OCI-LY1 (cell line): ENCODE results near the gene IBA57.

Source experiments
- H2AFZ ChIP-seq: fragments of 200-600 bp; sonication (generic), shearing (Covaris generic); 2 replicates; pipeline ENCODE4 v1.6.0; 2014; ENCODE audit warnings: antibody characterized with exemption, mild to moderate bottlenecking, low read length
- H3F3A ChIP-seq: fragments of 200-600 bp; sonication (generic), shearing (Covaris generic); 2 replicates; pipeline ENCODE4 v1.6.0; 2014; ENCODE audit warnings: mild to moderate bottlenecking, antibody characterized with exemption, low read length, moderate library complexity; ENCODE audit not compliant: insufficient read depth
- H3K27ac ChIP-seq: fragments of 200-600 bp; sonication (generic); 2 replicates; pipeline ENCODE4 v1.5.1; 2014; ENCODE audit warnings: low read length, mixed run types, mild to moderate bottlenecking, low read depth; ENCODE audit not compliant: poor library complexity, severe bottlenecking
- H3K27me3 ChIP-seq: fragments of 200-600 bp; sonication (generic); 2 replicates; pipeline ENCODE4 v1.6.0; 2014; ENCODE audit warnings: antibody characterized with exemption, mild to moderate bottlenecking, low read length, moderate library complexity; ENCODE audit not compliant: insufficient read depth
- H3K36me3 ChIP-seq: fragments of 200-600 bp; sonication (generic); 2 replicates; pipeline ENCODE4 v1.6.1; 2014; ENCODE audit warnings: mild to moderate bottlenecking, antibody characterized with exemption, low read length, moderate library complexity, mixed read lengths; ENCODE audit not compliant: insufficient read depth
- H3K4me1 ChIP-seq: fragments of 200-600 bp; sonication (generic); 2 replicates; pipeline ENCODE4 v1.5.1; 2014; ENCODE audit warnings: mild to moderate bottlenecking, low read length, moderate library complexity; ENCODE audit not compliant: insufficient read depth, severe bottlenecking
- H3K4me2 ChIP-seq: fragments of 200-600 bp; sonication (generic), shearing (Covaris generic); 2 replicates; pipeline ENCODE4 v1.6.1; 2014; ENCODE audit warnings: low read length
- H3K4me3 ChIP-seq: fragments of 200-600 bp; sonication (generic); 2 replicates; pipeline ENCODE4 v1.5.1; 2014; ENCODE audit warnings: low read length, low read depth, mild to moderate bottlenecking, mixed read lengths; ENCODE audit not compliant: poor library complexity, severe bottlenecking
- H3K79me2 ChIP-seq: fragments of 200-600 bp; shearing (Covaris generic); 2 replicates; pipeline ENCODE4 v1.6.1; 2016; ENCODE audit warnings: mixed run types, low read length, mixed read lengths; ENCODE audit not compliant: insufficient read depth
- H3K9ac ChIP-seq: fragments of 200-600 bp; sonication (generic), shearing (Covaris generic); 2 replicates; pipeline ENCODE4 v1.6.1; 2014; ENCODE audit warnings: mild to moderate bottlenecking, low read length, mixed read lengths
- H3K9me2 ChIP-seq: fragments of 200-600 bp; sonication (generic), shearing (Covaris generic); 2 replicates; pipeline ENCODE4 v1.6.1; 2014; ENCODE audit warnings: low read depth, mild to moderate bottlenecking, low read length, mixed read lengths
- H3K9me3 ChIP-seq: fragments of 200-600 bp; shearing (Covaris generic); 2 replicates; pipeline ENCODE4 v1.6.1; 2014; ENCODE audit warnings: low read length, mixed read lengths
- H4K20me1 ChIP-seq: fragments of 200-600 bp; sonication (generic), shearing (Covaris generic); 2 replicates; pipeline ENCODE4 v1.6.0; 2016; ENCODE audit warnings: mild to moderate bottlenecking, low read length; ENCODE audit not compliant: insufficient read depth
- EZH2 ChIP-seq: fragments of 200-600 bp; sonication (generic), shearing (Covaris generic); IDR thresholded peaks from 2 replicates; pipeline ENCODE4 v1.8.0; 2017; ENCODE audit warnings: borderline replicate concordance, mixed run types, mild to moderate bottlenecking, antibody characterized with exemption, low read length, moderate library complexity, mixed read lengths
- TF ChIP-seq, protein P1 (sequence below): fragments of 200-600 bp; sonication (generic), shearing (Covaris generic); IDR thresholded peaks from 2 replicates; pipeline ENCODE4 v1.5.1; 2017; ENCODE audit warnings: mild to moderate bottlenecking, antibody characterized with exemption, low read length, moderate library complexity, mixed read lengths

The IBA57 gene

DNA sequence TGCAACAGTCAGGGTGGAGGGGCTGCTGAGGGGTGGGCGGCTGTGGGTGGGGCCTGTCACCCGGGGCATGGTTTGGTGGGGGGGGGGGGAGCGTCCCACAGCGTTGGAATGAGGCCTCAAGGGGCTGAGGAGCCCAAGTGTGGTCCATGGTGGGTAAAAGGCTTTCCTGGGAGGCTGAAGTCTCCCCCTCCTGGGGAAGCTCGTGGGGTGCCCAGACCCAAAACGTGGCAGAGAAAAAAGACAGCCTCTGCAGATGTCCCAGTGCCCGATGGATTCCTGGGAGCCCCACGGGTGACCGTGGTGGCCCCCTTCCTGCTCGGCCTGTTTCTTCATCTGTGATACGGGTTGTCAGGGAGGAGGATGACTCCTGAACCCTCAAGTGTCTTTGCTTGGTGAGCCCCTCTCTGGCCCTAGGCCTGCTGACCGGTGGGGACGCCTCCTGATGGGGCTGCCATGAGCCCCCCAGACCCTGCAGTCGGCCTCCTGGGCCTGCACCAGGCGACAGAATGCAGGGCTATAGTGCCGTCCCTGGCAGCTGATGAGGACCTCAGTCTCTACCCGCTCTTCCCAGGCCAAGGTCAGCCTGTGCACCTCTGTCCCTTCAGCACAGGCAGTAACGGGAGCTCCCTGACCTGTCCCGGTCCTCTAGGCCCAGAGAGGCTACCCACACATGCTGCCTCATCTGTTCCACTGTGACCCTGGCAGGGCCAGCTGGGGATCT lies 43.4 kb downstream of the IBA57 start:
- no peaks in the 10 kb centered on the region for H4K20me1 ChIP-seq
- no peak overlapping the region for H2AFZ ChIP-seq
- no peak for TF ChIP-seq EZH2
- TF ChIP-seq, protein P1, sequence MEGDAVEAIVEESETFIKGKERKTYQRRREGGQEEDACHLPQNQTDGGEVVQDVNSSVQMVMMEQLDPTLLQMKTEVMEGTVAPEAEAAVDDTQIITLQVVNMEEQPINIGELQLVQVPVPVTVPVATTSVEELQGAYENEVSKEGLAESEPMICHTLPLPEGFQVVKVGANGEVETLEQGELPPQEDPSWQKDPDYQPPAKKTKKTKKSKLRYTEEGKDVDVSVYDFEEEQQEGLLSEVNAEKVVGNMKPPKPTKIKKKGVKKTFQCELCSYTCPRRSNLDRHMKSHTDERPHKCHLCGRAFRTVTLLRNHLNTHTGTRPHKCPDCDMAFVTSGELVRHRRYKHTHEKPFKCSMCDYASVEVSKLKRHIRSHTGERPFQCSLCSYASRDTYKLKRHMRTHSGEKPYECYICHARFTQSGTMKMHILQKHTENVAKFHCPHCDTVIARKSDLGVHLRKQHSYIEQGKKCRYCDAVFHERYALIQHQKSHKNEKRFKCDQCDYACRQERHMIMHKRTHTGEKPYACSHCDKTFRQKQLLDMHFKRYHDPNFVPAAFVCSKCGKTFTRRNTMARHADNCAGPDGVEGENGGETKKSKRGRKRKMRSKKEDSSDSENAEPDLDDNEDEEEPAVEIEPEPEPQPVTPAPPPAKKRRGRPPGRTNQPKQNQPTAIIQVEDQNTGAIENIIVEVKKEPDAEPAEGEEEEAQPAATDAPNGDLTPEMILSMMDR = no peak
- H3K27me3 ChIP-seq = no peaks in the 10 kb centered on the region
- H3K9ac ChIP-seq = no peak overlapping the region
- no peak overlapping the region for H3K4me3 ChIP-seq
- H3K9me2 ChIP-seq = no peaks in the 10 kb centered on the region
- H3K4me2 ChIP-seq = no peak overlapping the region
- H3K9me3 ChIP-seq = no peaks in the 10 kb centered on the region
- H3F3A ChIP-seq = no peaks in the 10 kb centered on the region
- H3K27ac ChIP-seq = no peak overlapping the region
- H3K79me2 ChIP-seq = no peaks in the 10 kb centered on the region
- peaks cover 4% of the 10 kb centered on the region for H3K4me1 ChIP-seq
- H3K36me3 ChIP-seq = no peaks in the 10 kb centered on the region

DNA sequence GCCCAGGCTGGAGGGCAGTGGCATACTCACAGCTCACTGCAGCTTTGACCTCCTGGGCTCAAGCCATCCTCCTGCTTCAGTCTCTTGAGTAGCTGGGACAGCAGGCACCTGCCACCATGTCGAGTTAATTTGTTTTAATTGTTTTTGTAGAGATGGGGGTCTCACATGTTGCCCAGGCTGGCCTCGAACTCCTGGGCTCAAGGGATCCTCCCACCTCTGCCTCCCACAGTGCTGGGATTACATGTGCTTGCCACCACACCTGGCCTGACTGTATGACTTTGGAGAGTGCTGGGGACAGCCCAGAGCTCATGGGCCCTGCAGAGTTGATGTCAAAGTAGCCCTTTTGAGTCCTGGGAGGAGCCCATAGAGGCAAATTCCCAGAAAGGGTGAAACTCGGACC lies 44.1 kb downstream of the IBA57 start:
- H3K4me2 ChIP-seq = no peak overlapping the region
- H3K9ac ChIP-seq = no peak overlapping the region
- no peaks in the 10 kb centered on the region for H3K27me3 ChIP-seq
- no peak for TF ChIP-seq EZH2
- TF ChIP-seq, protein P1 = no peak
- H3K9me3 ChIP-seq = no peaks in the 10 kb centered on the region
- no peaks in the 10 kb centered on the region for H3K9me2 ChIP-seq
- H4K20me1 ChIP-seq = no peaks in the 10 kb centered on the region
- no peaks in the 10 kb centered on the region for H3F3A ChIP-seq
- H3K4me3 ChIP-seq = no peak overlapping the region
- no peak overlapping the region for H3K27ac ChIP-seq
- no peak overlapping the region for H2AFZ ChIP-seq
- no peaks in the 10 kb centered on the region for H3K36me3 ChIP-seq
- H3K4me1 ChIP-seq = peaks cover 4% of the 10 kb centered on the region
- H3K79me2 ChIP-seq = no peaks in the 10 kb centered on the region

DNA sequence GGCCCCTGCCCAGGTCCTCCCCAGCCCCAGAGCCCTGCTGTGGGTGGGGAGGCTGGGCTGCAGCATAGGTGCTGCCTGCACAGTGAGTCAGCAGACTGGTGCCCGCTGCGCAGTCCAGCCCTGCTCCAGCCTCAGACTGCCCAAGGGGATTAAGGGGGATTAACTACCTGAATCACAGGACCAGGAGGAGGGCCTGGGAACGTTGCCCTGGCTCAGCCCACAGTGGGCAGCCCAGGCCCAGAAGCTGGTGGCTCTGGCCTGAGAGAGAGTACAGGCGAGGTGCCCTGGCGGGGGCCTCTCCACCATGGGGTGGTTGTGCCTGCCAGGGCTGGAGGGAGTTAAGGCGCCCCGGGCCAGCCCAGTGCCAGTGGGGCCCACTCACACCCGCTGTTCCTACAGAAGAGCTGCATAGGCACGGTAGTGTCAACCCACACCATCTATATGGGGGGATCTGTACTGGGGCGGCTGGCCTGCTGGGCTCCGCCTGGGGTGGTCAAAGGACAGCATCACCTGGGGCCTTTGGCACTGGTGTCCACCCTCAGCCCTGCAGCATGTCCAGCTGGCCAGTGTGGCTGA lies 44.6 kb downstream of the IBA57 start:
- Histone ChIP-seq H3K79me2 (no peaks in the 10 kb centered on the region), H3K27me3 (no peaks in the 10 kb centered on the region), H3K4me3 (no peak overlapping the region), H2AFZ (no peak overlapping the region), H3F3A (no peaks in the 10 kb centered on the region), H4K20me1 (no peaks in the 10 kb centered on the region), H3K9me3 (no peaks in the 10 kb centered on the region), H3K4me2 (no peak overlapping the region), H3K9ac (no peak overlapping the region), H3K36me3 (no peaks in the 10 kb centered on the region), H3K27ac (no peak overlapping the region), H3K4me1 (peaks cover 4% of the 10 kb centered on the region), H3K9me2 (no peaks in the 10 kb centered on the region)
- TF ChIP-seq, protein P1 = no peak
- TF ChIP-seq EZH2 = no peak
